ENCODE results near the gene BCL2L1. TPM values are rescaled to one million over a fixed set of nuclear protein-coding genes. Genes with fewer than 3 reads are reported as not detected.

BCL2L1 gene
- total RNA-seq, 2 donors from 2014 or later = 96.2 to 103 TPM

- ATAC-seq = peak; percentile 100
- DNase-seq = peak; percentile 94 to 97 (median 96)
- H3K4me1 ChIP-seq = peaks cover 6% of the 10 kb centered on the region
- intact Hi-C loops (cut with DNase I) = no loop called here
- H3K27me3 ChIP-seq = no peaks in the 10 kb centered on the region
- peak within 1 kb of the TSS; percentile 46 to 81 (median 70) for H3K27ac ChIP-seq
- H3K9me3 ChIP-seq = no peaks in the 10 kb centered on the region
- peak in 4 of 7 experiments; percentile 30 to 45 (median 38) for TF ChIP-seq CTCF (IDR thresholded peaks at IDR 0.05)
- TF ChIP-seq POLR2A (IDR thresholded peaks at IDR 0.05) = peak in 2 of 3 donors; percentile 68 to 72
- 0% methylated on average over 29 to 54 of the region's 54 CpGs for WGBS, 2 donors
- H3K36me3 ChIP-seq (replicated peaks in 1 of 2; ENCODE audit: insufficient read depth in 1 of 2, low read depth in 2 of 2) = no peaks in the 10 kb centered on the region
- H3K4me3 ChIP-seq = peak within 1 kb of the TSS; percentile 45 to 86
These were observed 16.3 kb upstream of the BCL2L1 start, which contains the start of gene TPX2 for GRCh38 chr20:31738729-31739549. TSS of gene TPX2 (plus strand) at chr20:31739290. CDS start at chr20:31757477, 18,187 bp downstream.

- Histone ChIP-seq H3K9me3 (no peaks in the 10 kb centered on the region), H3K4me1 (no peaks in the 10 kb centered on the region), H3K27me3 (no peaks in the 10 kb centered on the region), H3K27ac (no peak overlapping the region), H3K36me3 (replicated peaks in 1 of 2; ENCODE audit: insufficient read depth in 1 of 2, low read depth in 2 of 2) (no peaks in the 10 kb centered on the region), H3K4me3 (no peak overlapping the region)
- TF ChIP-seq POLR2A (IDR thresholded peaks at IDR 0.05) = no peak
- TF ChIP-seq CTCF (IDR thresholded peaks at IDR 0.05) = no peak
- DNase-seq (no peak), ATAC-seq (no peak)
- 62 to 63% methylated on average over 6 of the region's 6 CpGs for WGBS, 2 donors
- intact Hi-C loops (cut with DNase I) = no loop called here
These were observed 8.7 kb upstream of the BCL2L1 start for GRCh38 chr20:31731321-31731717.

- DNase-seq (peak; percentile 96 to 97 (median 97)), ATAC-seq (peak; percentile 92)
- Histone ChIP-seq H3K9me3 (no peaks in the 10 kb centered on the region), H3K27me3 (no peaks in the 10 kb centered on the region), H3K4me3 (peak overlapping the region; percentile 46 to 71), H3K27ac (peak overlapping the region; percentile 94 to 98 (median 96)), H3K4me1 (peaks cover 37% of the 10 kb centered on the region), H3K36me3 (replicated peaks in 1 of 2; ENCODE audit: insufficient read depth in 1 of 2, low read depth in 2 of 2) (no peaks in the 10 kb centered on the region)
- TF ChIP-seq CTCF (IDR thresholded peaks at IDR 0.05) = peak; percentile 86 to 99 (median 99)
- TF ChIP-seq POLR2A (IDR thresholded peaks at IDR 0.05) = peak; percentile 28 to 59 (median 49)
- WGBS, 2 donors = 0 to 1% methylated on average over 7 to 61 of the region's 77 CpGs
- intact Hi-C loops (cut with DNase I) = no loop called here
These were observed 831 bp upstream of the BCL2L1 start for GRCh38 chr20:31723319-31724078.

GRCh38 chr20:31723069-31723318 lies 326 bp upstream of the BCL2L1 start:
- DNase-seq (no peak), ATAC-seq (peak; percentile 39)
- Histone ChIP-seq H3K9me3 (no peaks in the 10 kb centered on the region), H3K27ac (peak overlapping the region; percentile 94 to 98 (median 96)), H3K36me3 (replicated peaks in 1 of 2; ENCODE audit: insufficient read depth in 1 of 2, low read depth in 2 of 2) (no peaks in the 10 kb centered on the region), H3K27me3 (no peaks in the 10 kb centered on the region), H3K4me3 (peak overlapping the region; percentile 46 to 71), H3K4me1 (peaks cover 42% of the 10 kb centered on the region)
- TF ChIP-seq CTCF (IDR thresholded peaks at IDR 0.05) (no peak), POLR2A (IDR thresholded peaks at IDR 0.05) (peak in 2 of 3 donors; percentile 70 to 74)
- intact Hi-C loops (cut with DNase I) = no loop called here
- WGBS, 2 donors = 0 to 1% methylated on average over 4 to 10 of the region's 10 CpGs

All from body of pancreas (tissue), 4 donors.